ENCODE results near the gene PIK3CD.
"Not testable (repeated sequence)": the region's sequence is repeated elsewhere in the genome, so short reads cannot be mapped to it uniquely, and the experiment has no call there.

- TF ChIP-seq CTCF (IDR thresholded peaks at IDR 0.05; ENCODE audit: low read depth, low read length, missing input control); HNF4A (conservative IDR thresholded peaks at IDR 0.05); REST (IDR thresholded peaks at IDR 0.05); ATF3 (IDR thresholded peaks at IDR 0.05); RXRA (IDR thresholded peaks at IDR 0.05): not testable (repeated sequence)
These were observed 110.9 kb downstream of the PIK3CD start for GRCh38 chr1:9762446-9762845.

All from liver (tissue), 3 donors.